HepG2 (cell line): ENCODE measurements around the gene IFT122. TPM values are rescaled to one million over a fixed set of nuclear protein-coding genes. Genes with fewer than 3 reads are reported as not detected.
A peak's percentile ranks its signal among the peaks of the same experiment; 100 is the strongest.

Experiments
- ATF3 ChIP-seq: sonication (generic); formaldehyde crosslinking; IDR thresholded peaks from 2 replicates; pipeline ENCODE4 v1.4.0; 2020; ENCODE audit warnings: missing genetic modification reagents
- ELF3 ChIP-seq: IDR thresholded peaks from 2 replicates; pipeline ENCODE4 v1.6.1; 2016; ENCODE audit warnings: missing genetic modification reagents, missing compliant biosample characterization
- ETV6 ChIP-seq: sonication (generic); formaldehyde crosslinking; conservative IDR thresholded peaks from 2 replicates; pipeline ENCODE4 v1.4.0; 2020; ENCODE audit warnings: missing genetic modification reagents
- IKZF4 ChIP-seq: sonication (generic); formaldehyde crosslinking; IDR thresholded peaks from 2 replicates; pipeline ENCODE4 v1.5.1; 2020; ENCODE audit warnings: borderline replicate concordance, mild to moderate bottlenecking, low read depth, missing genetic modification reagents; ENCODE audit errors: not compliant biosample characterization
- MXI1 ChIP-seq: IDR thresholded peaks from 3 replicates; pipeline ENCODE4 v1.6.1; 2012; ENCODE audit warnings: low read depth, low read length, inconsistent platforms, borderline replicate concordance
- PAF1 ChIP-seq: IDR thresholded peaks from 2 replicates; pipeline ENCODE4 v1.6.1; 2016; ENCODE audit warnings: missing genetic modification reagents, missing compliant biosample characterization
- PHB2 ChIP-seq: fragments of 450-650 bp; IDR thresholded peaks from 2 replicates; pipeline ENCODE4 v1.6.1; 2018; ENCODE audit not compliant: partially characterized antibody
- PITX1 ChIP-seq: sonication (generic); formaldehyde crosslinking; IDR thresholded peaks from 2 replicates; pipeline ENCODE4 v1.5.1; 2020; ENCODE audit warnings: mild to moderate bottlenecking, missing genetic modification reagents
- TCF7L2 ChIP-seq: IDR thresholded peaks from 2 replicates; pipeline ENCODE4 v1.6.1; 2011; ENCODE audit warnings: mild to moderate bottlenecking, low read depth, low read length, moderate library complexity
- USF2 ChIP-seq, 2 experiments: sonication (generic) in 1 of 2; formaldehyde crosslinking in 1 of 2; IDR thresholded peaks; 2 replicates each; pipeline versions ENCODE4 v1.5.1 to v1.6.1; 2011 to 2020; ENCODE audit warnings: borderline replicate concordance in 1 of 2, low read depth in 1 of 2, low read length in 1 of 2, mild to moderate bottlenecking in 1 of 2, missing genetic modification reagents in 1 of 2, moderate library complexity in 1 of 2
- ZC3H4 ChIP-seq: sonication (generic); formaldehyde crosslinking; IDR thresholded peaks from 2 replicates; pipeline ENCODE4 v1.4.0; 2020; ENCODE audit warnings: missing genetic modification reagents, borderline replicate concordance
- ZNF547 ChIP-seq: sonication (generic); formaldehyde crosslinking; IDR thresholded peaks from 2 replicates; pipeline ENCODE4 v1.5.1; 2020; ENCODE audit warnings: mild to moderate bottlenecking, missing genetic modification reagents
- ZNF563 ChIP-seq: sonication (generic); formaldehyde crosslinking; IDR thresholded peaks from 2 replicates; pipeline ENCODE4 v1.8.0; 2022; ENCODE audit warnings: mild to moderate bottlenecking, moderate library complexity, missing genetic modification reagents
- ZNF564 ChIP-seq: sonication (generic); formaldehyde crosslinking; IDR thresholded peaks from 2 replicates; pipeline ENCODE4 v1.8.1; 2023; ENCODE audit warnings: mild to moderate bottlenecking, missing genetic modification reagents
- ZNF646 ChIP-seq: sonication (generic); formaldehyde crosslinking; IDR thresholded peaks from 2 replicates; pipeline ENCODE4 v1.9.0; 2021; ENCODE audit warnings: mild to moderate bottlenecking, missing genetic modification reagents
- ZNF816 ChIP-seq: sonication (generic); formaldehyde crosslinking; IDR thresholded peaks from 2 replicates; pipeline ENCODE4 v1.8.0; 2022; ENCODE audit warnings: missing genetic modification reagents, mild to moderate bottlenecking, borderline replicate concordance
- polyA plus RNA-seq, 8 experiments: library from polyadenylated mRNA; depleted of rRNA in 3 of 8; stranded (reverse) in 7 of 8; unstranded in 1 of 8; fragments of >200 nt; fragmentation: Illumina TruSeq in 4 of 8; extraction: Trizol in 4 of 8; gene quantifications; 2 replicates each; pipeline versions ENCODE4 v1.2.1 to v1.2.3, GENCODE V29; 2011 to 2016; ENCODE audit warnings: low read depth in 4 of 8, missing spikeins in 1 of 8, mixed read lengths in 1 of 8; ENCODE audit not compliant: insufficient read depth in 1 of 8
- total RNA-seq, 5 experiments: library from RNA; depleted of rRNA; stranded (reverse); fragments of >200 nt; fragmentation: Illumina TruSeq; extraction: Trizol; gene quantifications; 2 replicates each; pipeline ENCODE4 v1.2.3, GENCODE V29; 2016; ENCODE audit warnings: low read depth in 1 of 5
- TF ChIP-seq, protein P1 (sequence below): sonication (generic); formaldehyde crosslinking; IDR thresholded peaks from 2 replicates; pipeline ENCODE4 v1.8.0; 2022; ENCODE audit warnings: mild to moderate bottlenecking, missing genetic modification reagents; ENCODE audit not compliant: insufficient replicate concordance

The IFT122 gene
- total and polyA plus RNA-seq, 2 of the 13 experiments (the other 11 are each of a cell fraction or from before 2014, with no cell fraction given): 10.1 to 10.3 TPM

DNA sequence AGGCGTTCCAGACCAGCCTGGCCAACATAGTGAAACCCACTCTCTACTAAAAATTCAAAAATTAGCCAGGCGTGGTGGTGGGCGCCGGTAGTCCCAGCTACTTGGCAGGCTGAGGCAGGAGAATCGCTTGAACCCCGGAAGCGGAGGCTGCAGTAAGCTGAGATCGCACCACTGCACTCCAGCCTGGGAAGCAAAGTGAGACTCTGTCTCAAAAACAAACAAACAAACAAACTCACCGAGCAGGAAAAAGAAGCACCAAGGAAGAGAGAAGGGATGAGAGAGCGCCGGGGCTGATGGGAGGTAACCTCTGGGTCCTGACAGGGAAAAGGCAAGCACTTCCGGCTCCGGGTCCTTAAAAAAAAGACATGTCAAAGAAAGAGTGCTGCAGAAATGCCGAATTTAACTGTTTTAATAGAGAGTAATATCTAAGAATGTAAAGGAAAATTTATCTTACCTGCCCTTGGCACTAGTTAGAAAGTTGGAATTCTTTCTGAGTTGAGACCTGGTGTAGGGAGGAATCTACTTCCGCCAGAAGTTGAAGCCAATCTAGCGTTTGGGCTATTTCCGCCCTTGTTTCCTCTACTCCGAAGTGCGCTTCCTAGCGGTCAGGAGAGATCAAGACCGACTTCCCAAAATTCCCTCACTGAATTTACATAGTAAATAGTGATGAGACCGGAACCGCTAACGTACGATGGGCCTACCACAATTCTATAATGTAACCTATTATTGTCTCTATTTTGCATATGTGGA is 40.7 kb upstream of the IFT122 start (continued):
- no peak for TF ChIP-seq ATF3 (CRISPR knock-in tag)
- TF ChIP-seq USF2 (IDR thresholded peaks at IDR 0.05; ENCODE audit: low read depth, low read length): no peak
- TF ChIP-seq USF2 (CRISPR knock-in tag; IDR thresholded peaks at IDR 0.05; ENCODE audit: borderline replicate concordance): no peak
- TF ChIP-seq ZC3H4 (CRISPR knock-in tag): no peak
- no peak for TF ChIP-seq PITX1
- TF ChIP-seq ZNF646 (CRISPR knock-in tag): no peak
- TF ChIP-seq ZNF816 (CRISPR knock-in tag): no peak
- TF ChIP-seq ETV6 (CRISPR knock-in tag): no peak
- no peak for TF ChIP-seq ZNF563 (CRISPR knock-in tag)
- TF ChIP-seq, protein P1, sequence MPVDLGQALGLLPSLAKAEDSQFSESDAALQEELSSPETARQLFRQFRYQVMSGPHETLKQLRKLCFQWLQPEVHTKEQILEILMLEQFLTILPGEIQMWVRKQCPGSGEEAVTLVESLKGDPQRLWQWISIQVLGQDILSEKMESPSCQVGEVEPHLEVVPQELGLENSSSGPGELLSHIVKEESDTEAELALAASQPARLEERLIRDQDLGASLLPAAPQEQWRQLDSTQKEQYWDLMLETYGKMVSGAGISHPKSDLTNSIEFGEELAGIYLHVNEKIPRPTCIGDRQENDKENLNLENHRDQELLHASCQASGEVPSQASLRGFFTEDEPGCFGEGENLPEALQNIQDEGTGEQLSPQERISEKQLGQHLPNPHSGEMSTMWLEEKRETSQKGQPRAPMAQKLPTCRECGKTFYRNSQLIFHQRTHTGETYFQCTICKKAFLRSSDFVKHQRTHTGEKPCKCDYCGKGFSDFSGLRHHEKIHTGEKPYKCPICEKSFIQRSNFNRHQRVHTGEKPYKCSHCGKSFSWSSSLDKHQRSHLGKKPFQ: no peak
- no peak for TF ChIP-seq PAF1 (CRISPR knock-in tag)
- no peak for TF ChIP-seq PHB2
- TF ChIP-seq MXI1: peak; percentile 34; the same call in 1 of the 3 replicates
- TF ChIP-seq ELF3: peak; percentile 82; the same call in 1 of the 2 replicates
- no peak for TF ChIP-seq IKZF4 (CRISPR knock-in tag)
- TF ChIP-seq ZNF547: no peak
- TF ChIP-seq TCF7L2: no peak
- TF ChIP-seq ZNF564: no peak
